IPS-15b (cell line): ENCODE data around the gene DRGX.

Source experiments
- H3K27me3 ChIP-seq: one replicate; pipeline ENCODE4 v1.6.1; 2013; ENCODE audit warnings: low read length; ENCODE audit not compliant: control insufficient read depth, insufficient read depth
- H3K36me3 ChIP-seq: one replicate; pipeline ENCODE4 v1.6.1; 2013; ENCODE audit warnings: low read length; ENCODE audit not compliant: control insufficient read depth, insufficient read depth
- H3K4me1 ChIP-seq: one replicate; pipeline ENCODE4 v1.6.1; 2013; ENCODE audit warnings: mild to moderate bottlenecking, low read length; ENCODE audit not compliant: control insufficient read depth, insufficient read depth
- H3K4me3 ChIP-seq: one replicate; pipeline ENCODE4 v1.5.1; 2013; ENCODE audit warnings: low read depth, low read length
- H3K9ac ChIP-seq: one replicate; pipeline ENCODE4 v1.6.1; 2013; ENCODE audit warnings: low read depth, mild to moderate bottlenecking, low read length
- H3K9me3 ChIP-seq: one replicate; pipeline ENCODE4 v1.6.1; 2013; ENCODE audit warnings: mild to moderate bottlenecking, low read length; ENCODE audit not compliant: control insufficient read depth, insufficient read depth

DRGX gene

GRCh38 chr10:49374740-49375139 is 21.1 kb downstream of the DRGX start:
- Histone ChIP-seq H3K9ac (no peak overlapping the region), H3K4me1 (no peaks in the 10 kb centered on the region), H3K36me3 (no peaks in the 10 kb centered on the region), H3K4me3 (no peak overlapping the region), H3K9me3 (no peaks in the 10 kb centered on the region), H3K27me3 (no peaks in the 10 kb centered on the region)

DNA sequence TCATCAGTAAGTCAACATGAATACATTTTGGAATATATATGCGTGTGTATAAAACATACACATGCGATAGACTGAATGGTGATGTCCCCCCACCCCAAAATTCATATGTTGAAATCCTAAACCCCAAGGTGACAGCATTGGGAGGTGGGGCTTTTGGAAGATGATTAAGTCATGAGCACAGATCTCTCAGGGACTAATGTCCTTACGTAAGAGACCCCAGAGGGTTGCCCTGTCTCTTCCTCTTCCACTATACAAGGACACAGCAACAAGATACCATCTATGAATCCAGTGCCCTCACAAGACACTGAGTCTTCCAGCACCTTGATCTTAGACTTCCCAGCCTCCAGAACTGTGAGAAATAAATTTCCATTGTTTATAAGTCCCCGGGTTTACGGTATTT is 22.5 kb downstream of the DRGX start:
- H3K4me1 ChIP-seq = no peaks in the 10 kb centered on the region
- H3K4me3 ChIP-seq = no peak overlapping the region
- no peak overlapping the region for H3K9ac ChIP-seq
- no peaks in the 10 kb centered on the region for H3K9me3 ChIP-seq
- no peaks in the 10 kb centered on the region for H3K36me3 ChIP-seq
- H3K27me3 ChIP-seq = no peaks in the 10 kb centered on the region

GRCh38 chr10:49371967-49372366 is 23.9 kb downstream of the DRGX start:
- H3K9ac ChIP-seq = no peak overlapping the region
- no peaks in the 10 kb centered on the region for H3K4me1 ChIP-seq

DNA sequence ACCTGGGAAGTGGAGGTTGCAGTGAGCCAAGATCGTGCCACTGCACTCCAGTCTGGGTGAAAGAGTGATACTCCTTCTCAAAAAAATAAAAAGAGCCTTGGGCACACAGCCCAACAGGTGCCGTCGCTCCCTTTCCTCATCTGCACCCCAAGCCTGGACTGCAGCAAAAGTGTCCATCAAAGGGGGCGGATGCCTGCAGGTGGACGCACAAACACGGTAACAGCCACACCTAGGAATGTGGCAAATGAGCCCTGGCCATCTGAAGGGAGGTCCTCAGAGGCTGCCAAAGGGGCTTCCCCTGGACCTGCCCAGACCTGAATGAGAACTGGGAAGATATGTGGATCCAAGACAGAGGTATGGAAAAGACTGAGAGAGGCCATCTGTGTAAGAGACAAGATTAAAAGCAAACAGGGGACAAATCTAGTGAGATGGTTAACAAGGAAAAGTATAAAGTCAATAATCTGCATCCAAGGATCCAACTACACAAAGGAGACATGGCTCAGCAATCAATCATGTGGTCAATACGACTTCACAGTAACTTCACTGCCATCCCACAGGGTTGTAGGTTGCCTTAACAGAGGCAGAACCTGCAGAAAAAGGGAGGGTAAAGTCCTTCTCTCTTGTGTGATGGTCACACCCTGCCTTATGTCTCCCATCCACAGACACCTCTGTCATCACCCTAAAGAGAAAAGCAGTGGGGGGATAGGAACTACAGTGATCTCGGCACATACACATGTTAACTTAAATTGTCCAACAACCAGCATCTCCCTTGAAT is 25.4 kb downstream of the DRGX start:
- Histone ChIP-seq H3K36me3 (no peaks in the 10 kb centered on the region), H3K4me1 (no peaks in the 10 kb centered on the region), H3K4me3 (no peak overlapping the region), H3K9me3 (no peaks in the 10 kb centered on the region), H3K9ac (no peak overlapping the region), H3K27me3 (no peaks in the 10 kb centered on the region)

More at GRCh38 chr10:49371967-49372366, 23.9 kb downstream of the DRGX start:
- no peak overlapping the region for H3K4me3 ChIP-seq
- no peaks in the 10 kb centered on the region for H3K27me3 ChIP-seq
- no peaks in the 10 kb centered on the region for H3K9me3 ChIP-seq
- no peaks in the 10 kb centered on the region for H3K36me3 ChIP-seq

DNA sequence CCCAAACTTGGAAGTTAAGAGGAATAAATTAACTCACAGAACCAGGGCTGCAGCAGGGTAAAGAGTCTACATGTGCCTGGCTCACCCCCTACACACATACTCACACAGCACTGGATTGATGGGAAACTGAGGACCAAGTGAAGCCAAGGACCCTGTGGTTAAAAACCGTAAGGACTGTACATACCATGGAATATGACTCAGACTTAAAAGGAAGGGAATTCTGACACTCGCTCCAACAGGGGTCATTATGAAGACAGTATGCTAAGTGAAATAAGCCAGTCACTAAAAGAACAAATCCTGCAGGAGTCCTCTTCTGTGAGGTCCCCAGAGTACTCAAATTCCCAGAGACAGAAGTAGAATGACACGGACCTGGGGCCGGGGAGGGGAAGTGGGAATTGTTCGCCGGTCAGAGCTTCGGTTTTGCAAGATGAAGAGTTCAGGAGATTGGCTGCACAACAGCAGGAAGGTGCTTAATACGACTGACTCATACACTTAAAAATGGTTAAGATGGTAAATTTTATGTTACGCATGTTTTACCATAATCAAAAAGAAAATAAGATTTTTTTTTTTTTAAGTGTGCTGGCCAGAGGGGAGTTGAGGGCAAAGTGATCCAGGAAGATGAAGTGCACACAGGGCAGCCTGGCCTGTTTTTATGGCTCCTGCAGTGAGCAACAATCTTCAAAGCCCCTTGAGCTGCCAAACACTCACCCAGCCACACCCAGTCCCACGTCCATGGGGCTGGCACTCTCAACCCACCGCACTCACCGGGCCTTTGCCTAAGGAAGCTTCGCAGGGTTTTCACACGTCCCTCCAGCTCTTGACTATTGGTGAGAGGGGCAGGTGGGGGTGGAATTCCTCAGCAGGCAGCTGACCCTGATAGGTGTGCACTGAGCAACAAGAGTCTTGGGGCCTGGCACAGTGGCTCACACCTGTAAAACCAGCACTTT is 26.4 kb downstream of the DRGX start:
- Histone ChIP-seq H3K27me3 (no peaks in the 10 kb centered on the region), H3K4me1 (no peaks in the 10 kb centered on the region)

GRCh38 chr10:49368256-49368655 is 27.6 kb downstream of the DRGX start:
- H3K4me3 ChIP-seq = no peak overlapping the region
- no peaks in the 10 kb centered on the region for H3K36me3 ChIP-seq
- no peak overlapping the region for H3K9ac ChIP-seq
- H3K9me3 ChIP-seq = no peaks in the 10 kb centered on the region
- H3K27me3 ChIP-seq = no peaks in the 10 kb centered on the region
- no peaks in the 10 kb centered on the region for H3K4me1 ChIP-seq

More for the DNA sequence above, 26.4 kb downstream of the DRGX start:
- H3K9ac ChIP-seq = no peak overlapping the region
- no peaks in the 10 kb centered on the region for H3K9me3 ChIP-seq
- H3K4me3 ChIP-seq = no peak overlapping the region
- no peaks in the 10 kb centered on the region for H3K36me3 ChIP-seq

DNA sequence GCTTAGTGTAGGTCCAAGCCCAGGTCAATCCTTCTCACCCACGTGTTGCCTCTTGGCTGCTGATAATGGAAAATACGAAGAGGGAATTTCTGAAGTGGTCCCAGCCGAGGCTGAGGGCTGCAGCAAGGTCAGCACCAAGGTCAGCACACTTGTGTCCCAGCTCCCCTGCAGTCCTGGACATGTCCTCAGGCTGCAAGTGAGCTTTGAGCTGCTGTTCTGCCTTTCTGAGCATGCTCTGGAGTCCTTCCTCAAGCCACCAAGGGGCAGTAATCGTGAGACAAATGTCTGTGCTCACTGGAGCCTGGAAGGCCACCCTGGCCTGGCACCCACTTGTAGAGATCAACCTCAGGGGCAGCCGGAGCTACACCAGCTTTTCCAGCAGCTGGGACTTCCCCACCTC is 28.3 kb downstream of the DRGX start:
- Histone ChIP-seq H3K4me1 (no peaks in the 10 kb centered on the region), H3K27me3 (no peaks in the 10 kb centered on the region), H3K4me3 (no peak overlapping the region), H3K9me3 (no peaks in the 10 kb centered on the region), H3K36me3 (no peaks in the 10 kb centered on the region), H3K9ac (no peak overlapping the region)

DNA sequence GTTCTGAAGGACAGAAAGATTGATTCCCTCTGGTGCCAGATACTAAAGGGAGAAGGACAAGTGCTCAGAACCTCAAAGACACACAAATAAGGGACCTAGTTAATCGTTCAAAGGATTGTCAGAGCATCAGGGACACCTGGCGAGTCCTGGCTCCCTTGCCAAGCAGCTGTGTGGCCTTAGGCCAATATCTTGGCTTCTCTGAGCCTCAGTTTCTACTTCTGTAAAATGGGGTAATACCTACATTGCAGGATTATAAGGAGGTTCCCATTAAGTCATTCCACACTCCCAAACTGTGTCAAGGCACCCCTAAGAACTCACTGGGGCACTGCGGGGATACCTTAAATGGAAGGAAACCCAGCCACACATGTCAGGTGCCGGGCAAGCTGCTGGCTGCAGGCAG is 29.4 kb downstream of the DRGX start:
- Histone ChIP-seq H3K9me3 (no peaks in the 10 kb centered on the region), H3K4me3 (no peak overlapping the region), H3K36me3 (no peaks in the 10 kb centered on the region), H3K9ac (no peak overlapping the region), H3K27me3 (no peaks in the 10 kb centered on the region), H3K4me1 (no peaks in the 10 kb centered on the region)

DNA sequence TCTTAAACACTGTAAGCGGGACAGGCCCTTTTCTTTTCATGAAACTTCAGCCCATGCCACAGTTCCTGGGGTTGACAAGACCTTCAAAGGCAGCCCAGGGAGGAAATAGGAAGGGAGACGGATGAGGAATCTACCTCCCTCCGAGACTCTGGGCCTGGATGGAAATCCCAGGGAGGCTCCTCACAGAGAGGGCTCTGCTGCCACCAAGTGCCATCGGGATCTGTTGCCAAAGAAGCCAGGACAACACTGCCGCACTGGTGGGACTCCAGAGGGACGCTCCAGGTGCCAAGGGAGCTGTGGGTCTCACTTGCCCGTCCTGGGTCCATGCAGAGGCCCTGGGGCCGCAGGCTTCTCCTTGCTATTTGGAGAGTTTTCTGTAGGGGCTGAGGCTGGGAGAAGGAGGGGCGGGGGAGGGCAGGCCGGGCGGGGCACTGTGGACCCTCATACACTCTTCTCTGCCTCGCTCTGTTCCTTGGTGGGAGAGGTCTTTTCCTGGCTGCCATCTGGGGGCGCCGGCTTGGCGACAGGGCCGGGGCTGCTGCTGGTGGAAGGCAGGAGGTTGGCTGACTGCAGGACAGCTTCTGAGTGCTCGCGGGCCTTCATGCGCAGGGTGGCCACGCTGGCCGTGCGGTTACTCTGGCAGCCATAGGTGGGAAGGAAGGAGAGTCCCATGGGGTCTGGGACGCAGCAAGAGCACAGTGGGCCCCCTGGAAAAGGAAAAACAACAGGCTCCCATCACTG is 30.0 kb downstream of the DRGX start:
- Histone ChIP-seq H3K4me1 (no peaks in the 10 kb centered on the region), H3K9me3 (no peaks in the 10 kb centered on the region), H3K36me3 (no peaks in the 10 kb centered on the region), H3K9ac (no peak overlapping the region), H3K4me3 (no peak overlapping the region), H3K27me3 (no peaks in the 10 kb centered on the region)

- no peaks in the 10 kb centered on the region for H3K27me3 ChIP-seq
- H3K4me3 ChIP-seq = no peak overlapping the region
- no peaks in the 10 kb centered on the region for H3K4me1 ChIP-seq
- no peaks in the 10 kb centered on the region for H3K9me3 ChIP-seq
- no peaks in the 10 kb centered on the region for H3K36me3 ChIP-seq
- no peak overlapping the region for H3K9ac ChIP-seq
Measured at GRCh38 chr10:49365275-49365674, 30.6 kb downstream of the DRGX start.

- Histone ChIP-seq H3K9me3 (no peaks in the 10 kb centered on the region), H3K36me3 (no peaks in the 10 kb centered on the region), H3K9ac (no peak overlapping the region), H3K27me3 (no peaks in the 10 kb centered on the region), H3K4me1 (peaks cover 4% of the 10 kb centered on the region), H3K4me3 (no peak overlapping the region)
Measured at GRCh38 chr10:49364747-49365146, 31.1 kb downstream of the DRGX start.
